Adipocyte (in vitro differentiated cells): ENCODE data around the gene MIPOL1.
A peak's percentile ranks its signal among the peaks of the same experiment; 100 is the strongest.

Source experiments
- DNase-seq: peaks from one replicate; pipeline ENCODE4 v3.0.0-alpha.2; 2015; ENCODE audit warnings: low read depth
- H3K27me3 ChIP-seq: replicated peaks from 2 replicates; pipeline ENCODE4 v1.7.0; 2013; ENCODE audit warnings: mild to moderate bottlenecking, low read length, moderate library complexity; ENCODE audit not compliant: control insufficient read depth, insufficient read depth
- H3K36me3 ChIP-seq: 2 replicates; pipeline ENCODE4 v1.7.0; 2013; ENCODE audit warnings: low read length, mild to moderate bottlenecking, moderate library complexity; ENCODE audit not compliant: control insufficient read depth, insufficient read depth, severe bottlenecking
- H3K4me1 ChIP-seq: 2 replicates; pipeline ENCODE4 v1.7.0; 2013; ENCODE audit warnings: mild to moderate bottlenecking, low read length, moderate library complexity; ENCODE audit not compliant: control insufficient read depth, insufficient read depth
- H3K4me3 ChIP-seq: 2 replicates; pipeline ENCODE4 v1.7.0; 2013; ENCODE audit warnings: mild to moderate bottlenecking, low read length, moderate library complexity
- H3K9ac ChIP-seq: 2 replicates; pipeline ENCODE4 v1.7.0; 2013; ENCODE audit warnings: mild to moderate bottlenecking, low read length, moderate library complexity
- H3K9me3 ChIP-seq: 2 replicates; pipeline ENCODE4 v1.7.0; 2013; ENCODE audit warnings: mild to moderate bottlenecking, low read length, moderate library complexity; ENCODE audit not compliant: control insufficient read depth

MIPOL1 gene

DNA sequence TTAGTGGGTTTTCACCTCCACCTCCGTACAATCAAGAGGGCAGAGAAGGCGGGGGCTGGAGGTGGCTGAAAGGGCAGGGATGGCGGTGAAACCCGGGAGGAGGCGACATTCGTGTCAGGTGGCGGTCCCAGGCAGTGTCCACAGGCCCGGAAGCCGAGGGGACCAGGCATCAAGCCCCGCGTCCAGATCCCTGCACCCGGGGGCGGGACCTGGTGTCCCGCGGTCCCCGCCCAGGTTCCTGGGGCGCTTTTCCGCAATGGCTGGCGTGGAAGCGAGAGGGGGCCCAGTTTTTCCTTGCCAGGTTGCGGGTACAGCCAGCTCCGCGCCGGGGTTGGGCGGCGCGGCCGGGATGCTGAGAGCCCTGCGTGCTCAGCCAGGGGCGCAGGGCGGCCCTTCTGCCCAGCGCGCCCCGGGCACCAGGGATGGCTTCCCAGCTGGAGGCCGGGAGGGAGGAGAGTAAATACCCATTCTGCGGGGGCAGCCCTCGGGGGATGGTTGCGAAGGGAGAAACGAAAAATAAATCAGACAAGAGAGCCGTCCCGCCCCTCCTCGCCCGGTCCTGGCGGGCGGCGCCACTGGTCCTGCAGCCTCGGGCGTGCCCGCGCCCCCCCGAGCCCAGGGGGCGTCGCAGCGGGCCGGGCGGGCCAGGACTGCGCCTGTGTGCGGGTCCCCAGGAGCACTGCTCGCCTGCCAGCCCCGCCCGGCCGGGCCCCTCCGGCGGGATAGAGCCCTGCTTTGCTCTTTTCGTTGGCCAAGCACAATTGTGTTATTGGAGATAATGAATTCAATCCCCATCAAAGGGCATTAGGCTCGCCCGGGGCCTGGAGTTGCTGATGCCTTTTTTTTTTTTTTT, 385.8 kb downstream of the MIPOL1 start:
- H3K9ac ChIP-seq: no peak overlapping the region
- H3K9me3 ChIP-seq: peaks cover 4% of the 10 kb centered on the region
- H3K36me3 ChIP-seq: no peaks in the 10 kb centered on the region
- H3K4me1 ChIP-seq: no peaks in the 10 kb centered on the region
- peak overlapping the region; percentile 27 for H3K4me3 ChIP-seq
- H3K27me3 ChIP-seq: peaks cover 58% of the 10 kb centered on the region
- DNase-seq: no peak

DNA sequence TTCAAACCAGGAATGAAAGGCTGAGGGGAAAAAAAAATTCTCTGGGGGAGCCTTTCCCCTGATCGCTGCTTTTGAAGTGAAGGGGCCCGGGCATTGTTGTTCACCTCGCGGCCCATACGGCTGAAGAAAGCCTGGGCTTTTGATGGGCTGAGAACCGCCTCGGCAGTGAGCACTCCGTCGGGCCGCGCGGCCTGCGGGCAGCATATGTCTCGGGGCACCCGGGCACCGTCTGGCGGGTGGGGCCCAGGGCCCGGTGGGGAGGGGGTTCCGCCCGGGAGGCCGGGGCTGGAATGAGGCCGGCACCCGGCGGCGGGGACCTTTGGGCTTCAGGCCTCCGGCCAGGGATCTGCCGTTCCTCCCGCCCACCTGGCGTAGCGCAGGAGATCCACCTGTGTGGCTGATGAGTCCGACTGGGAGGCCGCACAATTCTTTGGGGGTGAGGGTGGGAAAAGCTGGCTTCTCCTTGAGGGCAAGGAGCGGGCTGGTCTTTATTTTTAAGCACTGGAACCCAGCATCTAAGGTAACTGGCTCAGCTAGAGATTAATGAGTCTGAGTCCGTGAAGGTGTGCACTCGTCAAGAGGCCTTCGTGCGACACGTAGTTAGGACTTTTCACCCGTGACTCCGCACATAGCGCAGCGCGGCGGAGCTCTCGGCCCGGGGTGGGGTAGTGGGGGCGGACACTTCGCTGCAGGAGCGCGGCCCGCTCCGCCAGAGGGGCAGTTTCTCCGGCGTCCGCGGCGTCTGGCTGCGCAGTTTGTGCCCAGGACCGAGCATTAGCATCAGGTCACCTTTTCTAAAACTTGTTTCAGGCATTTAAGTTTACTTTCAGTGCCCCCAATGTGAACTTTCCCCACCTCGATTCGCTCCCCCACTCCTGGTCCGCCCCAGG, 386.7 kb downstream of the MIPOL1 start:
- H3K4me3 ChIP-seq: no peak overlapping the region
- no peak for DNase-seq
- H3K36me3 ChIP-seq: no peaks in the 10 kb centered on the region
- H3K9ac ChIP-seq: no peak overlapping the region
- H3K4me1 ChIP-seq: no peaks in the 10 kb centered on the region
- H3K27me3 ChIP-seq: peaks cover 61% of the 10 kb centered on the region
- peaks cover 4% of the 10 kb centered on the region for H3K9me3 ChIP-seq

DNA sequence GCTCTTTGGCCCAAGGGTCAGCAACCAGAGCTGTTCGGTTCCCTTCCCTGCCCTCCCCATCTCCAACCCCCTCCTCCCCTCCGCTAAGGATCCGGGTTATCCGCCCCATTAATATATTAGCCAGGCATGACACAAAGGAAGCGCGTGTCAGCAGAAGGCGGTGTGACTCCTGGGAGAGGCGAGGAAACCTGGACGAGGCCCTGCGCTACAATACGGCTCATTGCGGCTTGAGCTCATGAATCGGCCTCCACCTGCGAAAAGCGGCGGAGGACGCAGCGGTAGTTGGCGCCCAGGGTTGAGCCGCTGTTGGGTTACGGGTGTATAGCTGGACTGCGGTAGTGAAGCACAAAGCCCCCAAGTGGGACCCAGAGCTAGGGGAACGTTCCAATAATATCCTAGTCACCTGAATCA, 387.4 kb downstream of the MIPOL1 start:
- H3K4me3 ChIP-seq: no peak overlapping the region
- no peaks in the 10 kb centered on the region for H3K36me3 ChIP-seq
- peaks cover 6% of the 10 kb centered on the region for H3K9me3 ChIP-seq
- H3K27me3 ChIP-seq: peaks cover 64% of the 10 kb centered on the region
- no peak overlapping the region for H3K9ac ChIP-seq
- no peak for DNase-seq
- no peaks in the 10 kb centered on the region for H3K4me1 ChIP-seq

- no peak for DNase-seq
- Histone ChIP-seq H3K36me3 (no peaks in the 10 kb centered on the region), H3K9ac (no peak overlapping the region), H3K4me1 (no peaks in the 10 kb centered on the region), H3K9me3 (peaks cover 9% of the 10 kb centered on the region), H3K4me3 (no peak overlapping the region), H3K27me3 (peaks cover 71% of the 10 kb centered on the region)
Observed at GRCh38 chr14:37585971-37586796, 388.4 kb downstream of the MIPOL1 start.

DNA sequence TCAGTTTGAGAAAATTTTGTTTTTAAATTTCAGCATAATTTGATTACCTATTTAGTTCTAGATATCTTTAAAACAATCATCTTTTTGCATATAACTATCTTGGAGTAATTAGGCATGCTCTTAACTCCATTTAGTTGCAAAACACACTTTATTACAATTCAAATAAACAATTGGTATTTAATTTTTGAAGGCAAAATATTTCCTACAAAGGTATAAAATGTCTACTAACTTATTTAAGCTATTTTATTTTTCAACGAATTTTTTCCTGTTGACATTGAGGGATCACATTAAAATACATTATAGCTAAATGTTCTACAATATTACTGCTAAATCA, 389.0 kb downstream of the MIPOL1 start:
- Histone ChIP-seq H3K36me3 (no peaks in the 10 kb centered on the region), H3K27me3 (peaks cover 73% of the 10 kb centered on the region), H3K4me3 (no peak overlapping the region), H3K9me3 (peaks cover 9% of the 10 kb centered on the region), H3K4me1 (no peaks in the 10 kb centered on the region), H3K9ac (no peak overlapping the region)
- DNase-seq: no peak

DNA sequence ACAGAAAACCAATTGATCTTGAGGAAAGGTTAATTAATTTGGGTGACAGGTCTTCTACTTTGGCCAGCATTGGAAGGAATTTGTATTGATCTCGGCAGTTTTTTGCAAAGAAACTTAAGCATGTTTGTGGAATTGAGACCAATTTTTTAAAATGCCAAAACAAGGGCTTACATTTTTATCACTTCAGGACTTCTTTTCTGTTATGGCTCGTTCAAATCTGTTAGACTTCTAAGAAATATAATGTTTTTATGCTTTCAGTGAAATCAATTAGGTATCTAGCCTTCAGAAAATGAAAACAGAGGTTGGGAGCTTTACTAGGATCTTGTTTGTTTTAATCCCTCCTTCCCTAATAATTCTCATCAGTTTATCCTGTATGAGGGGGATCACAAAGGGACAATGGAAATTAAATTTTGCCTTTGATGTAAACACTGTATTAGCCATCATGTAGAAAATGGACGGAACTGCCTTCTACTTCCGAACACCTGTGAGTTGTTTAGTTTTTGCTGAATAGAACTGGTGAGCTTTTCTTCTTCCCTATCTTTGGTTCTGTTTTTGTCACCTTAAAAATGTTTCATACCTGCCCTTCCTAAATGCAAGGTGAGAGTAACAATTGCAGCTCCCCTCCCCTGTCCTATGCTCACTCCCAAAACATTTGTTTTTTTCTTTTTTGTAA, 389.5 kb downstream of the MIPOL1 start:
- Histone ChIP-seq H3K36me3 (no peaks in the 10 kb centered on the region), H3K4me3 (no peak overlapping the region), H3K9ac (no peak overlapping the region), H3K27me3 (peaks cover 78% of the 10 kb centered on the region), H3K4me1 (no peaks in the 10 kb centered on the region), H3K9me3 (peaks cover 12% of the 10 kb centered on the region)
- no peak for DNase-seq

GRCh38 chr14:37587881-37588666, 390.3 kb downstream of the MIPOL1 start:
- no peak for DNase-seq
- Histone ChIP-seq H3K9ac (no peak overlapping the region), H3K4me3 (no peak overlapping the region), H3K4me1 (no peaks in the 10 kb centered on the region), H3K36me3 (no peaks in the 10 kb centered on the region), H3K9me3 (peaks cover 12% of the 10 kb centered on the region), H3K27me3 (peaks cover 86% of the 10 kb centered on the region)

DNA sequence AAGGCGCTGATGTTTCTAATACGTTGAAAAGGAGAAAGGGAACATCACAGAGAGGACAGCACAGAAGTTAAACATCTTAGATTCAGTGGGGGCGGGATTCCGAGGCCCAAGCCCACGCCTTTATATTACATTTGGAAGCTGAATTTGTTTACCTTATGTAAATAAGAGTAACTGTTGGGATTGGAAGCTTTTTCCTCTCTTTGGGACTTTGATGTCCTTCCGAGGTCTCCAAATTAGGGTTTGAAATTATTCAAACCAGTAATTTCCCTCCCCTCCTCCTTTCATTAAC, 390.9 kb downstream of the MIPOL1 start:
- no peak for DNase-seq
- H3K9ac ChIP-seq: no peak overlapping the region
- no peaks in the 10 kb centered on the region for H3K4me1 ChIP-seq
- H3K27me3 ChIP-seq: peaks cover 91% of the 10 kb centered on the region
- H3K36me3 ChIP-seq: no peaks in the 10 kb centered on the region
- no peak overlapping the region for H3K4me3 ChIP-seq
- peaks cover 12% of the 10 kb centered on the region for H3K9me3 ChIP-seq

GRCh38 chr14:37588956-37589714, 391.4 kb downstream of the MIPOL1 start:
- H3K4me1 ChIP-seq: no peaks in the 10 kb centered on the region
- no peak overlapping the region for H3K4me3 ChIP-seq
- DNase-seq: no peak
- no peak overlapping the region for H3K9ac ChIP-seq
- H3K27me3 ChIP-seq: peaks cover 93% of the 10 kb centered on the region
- H3K36me3 ChIP-seq: no peaks in the 10 kb centered on the region
- peaks cover 12% of the 10 kb centered on the region for H3K9me3 ChIP-seq
